HG03097 (cell line): ENCODE data around the gene PHLDA2.

Experiments
- ATAC-seq: cut with Tn5 transposase; IDR thresholded peaks from one replicate; pipeline ENCODE4 v1.9.1; 2021; ENCODE audit not compliant: unreplicated experiment, low FRiP score

PHLDA2 gene

GRCh38 chr11:2930704-2931419 lies 1.6 kb upstream of the PHLDA2 start:
- ATAC-seq = no peak

- ATAC-seq = no peak
Measured at GRCh38 chr11:2929950-2930703, 907 bp upstream of the PHLDA2 start.

GRCh38 chr11:2929531-2929949 lies 320 bp upstream of the PHLDA2 start:
- ATAC-seq = no peak

GRCh38 chr11:2927851-2928604 lies 1.2 kb downstream of the PHLDA2 start:
- no peak for ATAC-seq

GRCh38 chr11:2927121-2927800 lies 2.0 kb downstream of the PHLDA2 start:
- no peak for ATAC-seq

GRCh38 chr11:2926611-2927051 lies 2.6 kb downstream of the PHLDA2 start:
- no peak for ATAC-seq

- ATAC-seq = no peak
Measured at GRCh38 chr11:2924821-2925675, 4.2 kb downstream of the PHLDA2 start.

GRCh38 chr11:2924381-2924780 lies 4.8 kb downstream of the PHLDA2 start:
- no peak for ATAC-seq

GRCh38 chr11:2923446-2924375 lies 5.5 kb downstream of the PHLDA2 start:
- ATAC-seq = no peak

GRCh38 chr11:2922655-2923054 lies 6.6 kb downstream of the PHLDA2 start:
- no peak for ATAC-seq

GRCh38 chr11:2921742-2922493 lies 7.3 kb downstream of the PHLDA2 start:
- no peak for ATAC-seq

GRCh38 chr11:2921261-2921660 lies 8.0 kb downstream of the PHLDA2 start:
- no peak for ATAC-seq

GRCh38 chr11:2920343-2920742 lies 8.9 kb downstream of the PHLDA2 start:
- ATAC-seq = no peak

GRCh38 chr11:2919837-2920236 lies 9.4 kb downstream of the PHLDA2 start:
- no peak for ATAC-seq

GRCh38 chr11:2919188-2919587 lies 10.0 kb downstream of the PHLDA2 start:
- ATAC-seq = no peak

GRCh38 chr11:2917842-2918490 lies 11.3 kb downstream of the PHLDA2 start:
- ATAC-seq = no peak

GRCh38 chr11:2916892-2917645 lies 12.2 kb downstream of the PHLDA2 start:
- ATAC-seq = no peak
